Ishikawa (cell line): ENCODE results near the gene EFHC1.

Source experiments
- CEBPB ChIP-seq: IDR thresholded peaks from 2 replicates; pipeline ENCODE4 v1.6.1; 2012
- CREB1 ChIP-seq: IDR thresholded peaks from 2 replicates; pipeline ENCODE4 v1.6.1; 2012; ENCODE audit warnings: low read depth
- EGR1 ChIP-seq: IDR thresholded peaks from 2 replicates; pipeline ENCODE4 v1.6.1; 2012
- EP300 ChIP-seq: IDR thresholded peaks from 2 replicates; pipeline ENCODE4 v1.6.1; 2012; ENCODE audit warnings: borderline replicate concordance
- FOXM1 ChIP-seq: IDR thresholded peaks from 2 replicates; pipeline ENCODE4 v1.6.1; 2012; ENCODE audit warnings: low read depth, borderline replicate concordance
- NFIC ChIP-seq: IDR thresholded peaks from 2 replicates; pipeline ENCODE4 v1.6.1; 2012
- RAD21 ChIP-seq: IDR thresholded peaks from 2 replicates; pipeline ENCODE4 v1.6.1; 2012; ENCODE audit warnings: low read depth
- REST ChIP-seq: IDR thresholded peaks from 2 replicates; pipeline ENCODE4 v1.6.1; 2012; ENCODE audit warnings: low read depth, mild to moderate bottlenecking
- TAF1 ChIP-seq: IDR thresholded peaks from 2 replicates; pipeline ENCODE4 v1.6.1; 2012; ENCODE audit warnings: low read depth, mild to moderate bottlenecking
- TEAD4 ChIP-seq: IDR thresholded peaks from 2 replicates; pipeline ENCODE4 v1.6.1; 2012
- USF1 ChIP-seq: IDR thresholded peaks from 2 replicates; pipeline ENCODE4 v1.6.1; 2012
- YY1 ChIP-seq: IDR thresholded peaks from 2 replicates; pipeline ENCODE4 v1.6.1; 2012; ENCODE audit warnings: low read depth
- TF ChIP-seq, protein P1 (sequence below): IDR thresholded peaks from 2 replicates; pipeline ENCODE4 v1.6.1; 2012

- TF ChIP-seq, protein P1, sequence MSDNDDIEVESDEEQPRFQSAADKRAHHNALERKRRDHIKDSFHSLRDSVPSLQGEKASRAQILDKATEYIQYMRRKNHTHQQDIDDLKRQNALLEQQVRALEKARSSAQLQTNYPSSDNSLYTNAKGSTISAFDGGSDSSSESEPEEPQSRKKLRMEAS = no peak
- TF ChIP-seq RAD21 = no peak
- no peak for TF ChIP-seq FOXM1
- no peak for TF ChIP-seq EGR1
- TF ChIP-seq YY1 = no peak
- TF ChIP-seq EP300 = no peak
- no peak for TF ChIP-seq REST
- TF ChIP-seq TAF1 = no peak
- no peak for TF ChIP-seq NFIC
- no peak for TF ChIP-seq TEAD4
- no peak for TF ChIP-seq CREB1
- TF ChIP-seq USF1 = no peak
- no peak for TF ChIP-seq CEBPB
Measured at GRCh38 chr6:52496631-52497030, 76.5 kb downstream of the EFHC1 start.
